Measurements from ENCODE around the gene CHSY1. TPM values are rescaled to one million over a fixed set of nuclear protein-coding genes. Genes with fewer than 3 reads are reported as not detected.
A peak's percentile ranks its signal among the peaks of the same experiment; 100 is the strongest.

The CHSY1 gene
- total RNA-seq, 1 experiment from 2014 or later: 11.4 TPM

DNA sequence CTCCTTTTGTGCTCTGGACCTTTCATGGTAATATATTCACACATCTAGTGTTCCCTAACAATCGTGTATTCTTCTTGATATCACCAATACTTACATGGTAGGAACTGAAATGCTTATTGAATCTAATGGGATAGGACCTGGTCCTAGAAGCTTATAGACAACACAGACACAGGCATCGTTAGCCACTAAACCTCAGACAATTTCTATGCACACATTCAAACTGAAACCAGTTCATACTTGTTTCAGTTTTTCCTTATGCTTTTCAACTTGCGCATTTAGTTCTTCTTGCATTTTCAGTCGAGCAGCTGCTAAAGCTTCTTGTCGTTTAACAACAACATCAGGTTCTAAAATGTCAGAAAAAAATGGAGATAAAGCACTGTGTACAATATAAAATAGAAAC is 23.2 kb upstream of the CHSY1 start:
- H3K9me2 ChIP-seq (replicated peaks; ENCODE audit: insufficient read depth, low read length): no peaks in the 10 kb centered on the region
- peaks cover 5% of the 10 kb centered on the region; the same call in 1 of the 2 replicates for H4K20me1 ChIP-seq (ENCODE audit: insufficient read depth, low read depth, low read length)
- peaks cover 19% of the 10 kb centered on the region for H3K4me1 ChIP-seq (ENCODE audit: low read length)
- no peaks in the 10 kb centered on the region for H3K9me3 ChIP-seq (ENCODE audit: low read length)
- H3K27ac ChIP-seq (ENCODE audit: low read length): no peak overlapping the region
- no peak overlapping the region for H3K4me3 ChIP-seq (ENCODE audit: low read length)
- H3K36me3 ChIP-seq (ENCODE audit: insufficient read depth, low read length): peaks cover 48% of the 10 kb centered on the region; the same call in 1 of the 2 replicates
- no peak overlapping the region for H3K4me2 ChIP-seq (ENCODE audit: low read depth, low read length, poor library complexity, severe bottlenecking)
- no peak overlapping the region for H2AFZ ChIP-seq (ENCODE audit: low read length)
- DNase-seq: no peak
- H3K79me2 ChIP-seq (ENCODE audit: low read length): peaks cover 23% of the 10 kb centered on the region
- H3K27me3 ChIP-seq (ENCODE audit: low read length): no peaks in the 10 kb centered on the region
- H3K9ac ChIP-seq (ENCODE audit: low read length): 0 out of 2 replicates have a peak overlapping the region, but pooled peaks have one; percentile 27

DNA sequence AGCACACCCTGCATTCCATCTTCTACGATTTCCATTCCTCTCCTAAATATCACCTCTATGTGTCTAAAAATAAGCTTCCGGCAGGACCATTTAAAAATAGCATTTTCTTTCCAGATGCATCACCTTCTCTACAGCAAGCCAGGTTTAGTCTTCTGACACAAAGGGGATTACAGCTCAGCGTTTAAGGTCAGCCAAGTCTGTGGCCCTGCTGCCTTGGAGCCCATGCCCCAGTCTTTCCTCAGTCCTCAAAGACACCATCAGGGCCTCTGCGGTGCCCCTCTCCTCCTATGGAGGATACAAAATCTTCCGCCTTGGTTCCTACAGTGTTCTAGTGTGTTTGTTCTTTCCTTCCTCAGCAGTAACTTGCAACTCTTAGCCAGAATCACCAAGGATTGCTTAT is 21.7 kb upstream of the CHSY1 start:
- H3K9me3 ChIP-seq (ENCODE audit: low read length): no peaks in the 10 kb centered on the region
- peaks cover 5% of the 10 kb centered on the region; the same call in 1 of the 2 replicates for H4K20me1 ChIP-seq (ENCODE audit: insufficient read depth, low read depth, low read length)
- H3K9ac ChIP-seq (ENCODE audit: low read length): no peak overlapping the region
- no peaks in the 10 kb centered on the region for H3K9me2 ChIP-seq (replicated peaks; ENCODE audit: insufficient read depth, low read length)
- H3K36me3 ChIP-seq (ENCODE audit: insufficient read depth, low read length): peaks cover 46% of the 10 kb centered on the region; the same call in 1 of the 2 replicates
- DNase-seq: no peak
- H3K27ac ChIP-seq (ENCODE audit: low read length): no peak overlapping the region
- peaks cover 23% of the 10 kb centered on the region for H3K79me2 ChIP-seq (ENCODE audit: low read length)
- H3K4me1 ChIP-seq (ENCODE audit: low read length): peaks cover 19% of the 10 kb centered on the region
- H3K4me2 ChIP-seq (ENCODE audit: low read depth, low read length, poor library complexity, severe bottlenecking): no peak overlapping the region
- no peak overlapping the region for H2AFZ ChIP-seq (ENCODE audit: low read length)
- H3K4me3 ChIP-seq (ENCODE audit: low read length): no peak overlapping the region
- H3K27me3 ChIP-seq (ENCODE audit: low read length): no peaks in the 10 kb centered on the region

DNA sequence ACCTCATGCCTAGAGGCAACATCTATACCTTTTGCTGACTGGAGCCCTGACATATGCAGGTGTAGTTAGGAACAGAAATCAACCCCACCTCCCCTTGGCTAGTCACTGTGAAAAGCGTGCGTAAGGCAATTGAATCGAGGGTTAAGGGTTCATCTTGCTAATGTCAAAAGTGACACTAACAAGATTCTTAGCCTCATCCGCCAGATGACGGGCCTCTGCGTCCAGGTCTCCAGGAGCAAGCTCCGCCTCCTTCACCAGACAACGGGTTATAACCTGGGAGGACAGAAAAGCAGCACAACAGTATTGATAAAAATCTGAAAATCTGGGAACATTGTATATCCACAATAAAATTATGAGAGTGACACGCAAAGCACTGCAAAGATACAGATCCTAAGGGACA is 20.7 kb upstream of the CHSY1 start:
- no peaks in the 10 kb centered on the region for H3K9me2 ChIP-seq (replicated peaks; ENCODE audit: insufficient read depth, low read length)
- H3K27me3 ChIP-seq (ENCODE audit: low read length): no peaks in the 10 kb centered on the region
- DNase-seq: no peak
- no peak overlapping the region for H3K4me3 ChIP-seq (ENCODE audit: low read length)
- no peaks in the 10 kb centered on the region for H3K9me3 ChIP-seq (ENCODE audit: low read length)
- H3K4me2 ChIP-seq (ENCODE audit: low read depth, low read length, poor library complexity, severe bottlenecking): no peak overlapping the region
- H3K79me2 ChIP-seq (ENCODE audit: low read length): peaks cover 23% of the 10 kb centered on the region
- peaks cover 14% of the 10 kb centered on the region for H3K4me1 ChIP-seq (ENCODE audit: low read length)
- no peak overlapping the region for H2AFZ ChIP-seq (ENCODE audit: low read length)
- no peak overlapping the region for H3K27ac ChIP-seq (ENCODE audit: low read length)
- peaks cover 5% of the 10 kb centered on the region; the same call in 1 of the 2 replicates for H4K20me1 ChIP-seq (ENCODE audit: insufficient read depth, low read depth, low read length)
- no peak overlapping the region for H3K9ac ChIP-seq (ENCODE audit: low read length)
- H3K36me3 ChIP-seq (ENCODE audit: insufficient read depth, low read length): peaks cover 46% of the 10 kb centered on the region; the same call in 1 of the 2 replicates

DNA sequence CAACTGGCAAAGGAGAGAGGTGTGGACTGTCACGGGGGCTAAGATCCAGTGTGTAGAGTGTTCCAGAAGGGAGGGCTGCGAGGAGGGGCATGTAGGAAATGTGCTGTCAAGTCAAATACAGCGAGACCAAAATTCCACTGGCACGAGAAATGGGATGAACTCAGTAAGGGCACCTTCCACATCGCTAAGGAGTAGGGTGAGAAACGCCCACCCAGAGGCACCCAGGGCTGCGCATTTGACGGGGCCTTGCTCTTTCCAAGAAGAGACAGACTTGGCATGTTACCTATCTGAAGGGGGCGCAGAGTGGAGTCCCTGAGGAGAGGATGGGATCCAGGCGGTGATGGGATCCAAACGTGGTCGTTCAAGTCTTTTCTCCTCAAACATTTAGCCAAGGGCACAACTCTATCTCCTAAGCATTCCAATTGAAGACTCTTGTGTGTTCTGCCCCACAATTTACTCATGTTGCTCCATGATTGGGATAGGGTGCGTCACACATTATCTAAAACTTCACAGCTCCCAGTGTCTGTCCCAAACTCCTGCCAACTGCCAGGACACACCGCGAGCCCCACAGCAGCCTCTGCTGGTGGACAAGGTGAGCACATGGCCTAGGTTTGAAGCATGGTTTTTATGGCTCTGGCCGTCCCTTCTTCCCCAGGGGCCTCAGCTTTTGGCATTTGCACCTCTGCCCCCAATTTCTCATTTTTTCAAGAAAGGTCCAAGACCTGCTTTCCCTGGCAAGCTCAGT is 17.8 kb upstream of the CHSY1 start:
- Histone ChIP-seq H3K9me2 (replicated peaks; ENCODE audit: insufficient read depth, low read length) (no peaks in the 10 kb centered on the region), H3K36me3 (ENCODE audit: insufficient read depth, low read length) (peaks cover 37% of the 10 kb centered on the region; the same call in 1 of the 2 replicates), H3K9me3 (ENCODE audit: low read length) (no peaks in the 10 kb centered on the region), H3K4me3 (ENCODE audit: low read length) (no peak overlapping the region), H2AFZ (ENCODE audit: low read length) (no peak overlapping the region), H4K20me1 (ENCODE audit: insufficient read depth, low read depth, low read length) (no peaks in the 10 kb centered on the region), H3K27me3 (ENCODE audit: low read length) (no peaks in the 10 kb centered on the region), H3K79me2 (ENCODE audit: low read length) (no peaks in the 10 kb centered on the region; the same call in 1 of the 2 replicates), H3K27ac (ENCODE audit: low read length) (no peak overlapping the region), H3K4me1 (ENCODE audit: low read length) (no peaks in the 10 kb centered on the region), H3K4me2 (ENCODE audit: low read depth, low read length, poor library complexity, severe bottlenecking) (no peak overlapping the region), H3K9ac (ENCODE audit: low read length) (no peak overlapping the region)
- DNase-seq: no peak

- H3K4me2 ChIP-seq (ENCODE audit: low read depth, low read length, poor library complexity, severe bottlenecking): no peak overlapping the region
- H3K36me3 ChIP-seq (ENCODE audit: insufficient read depth, low read length): peaks cover 17% of the 10 kb centered on the region; the same call in 1 of the 2 replicates
- no peak for DNase-seq
- no peaks in the 10 kb centered on the region for H3K4me1 ChIP-seq (ENCODE audit: low read length)
- no peaks in the 10 kb centered on the region for H3K9me3 ChIP-seq (ENCODE audit: low read length)
- H3K27me3 ChIP-seq (ENCODE audit: low read length): no peaks in the 10 kb centered on the region
- no peaks in the 10 kb centered on the region for H3K9me2 ChIP-seq (replicated peaks; ENCODE audit: insufficient read depth, low read length)
- no peak overlapping the region for H2AFZ ChIP-seq (ENCODE audit: low read length)
- H3K79me2 ChIP-seq (ENCODE audit: low read length): no peaks in the 10 kb centered on the region
- no peaks in the 10 kb centered on the region for H4K20me1 ChIP-seq (ENCODE audit: insufficient read depth, low read depth, low read length)
- H3K9ac ChIP-seq (ENCODE audit: low read length): no peak overlapping the region
- no peak overlapping the region for H3K4me3 ChIP-seq (ENCODE audit: low read length)
- H3K27ac ChIP-seq (ENCODE audit: low read length): no peak overlapping the region
These were observed 15.7 kb upstream of the CHSY1 start for GRCh38 chr15:101267320-101268104.

GRCh38 chr15:101266787-101267186 is 14.9 kb upstream of the CHSY1 start:
- no peak overlapping the region for H2AFZ ChIP-seq (ENCODE audit: low read length)
- no peak overlapping the region for H3K4me2 ChIP-seq (ENCODE audit: low read depth, low read length, poor library complexity, severe bottlenecking)

GRCh38 chr15:101266034-101266433 is 14.2 kb upstream of the CHSY1 start:
- Histone ChIP-seq H3K79me2 (ENCODE audit: low read length) (no peaks in the 10 kb centered on the region), H3K27me3 (ENCODE audit: low read length) (no peaks in the 10 kb centered on the region), H2AFZ (ENCODE audit: low read length) (no peak overlapping the region), H3K36me3 (ENCODE audit: insufficient read depth, low read length) (peaks cover 2% of the 10 kb centered on the region; the same call in 1 of the 2 replicates), H3K9me2 (replicated peaks; ENCODE audit: insufficient read depth, low read length) (no peaks in the 10 kb centered on the region), H3K4me1 (ENCODE audit: low read length) (no peaks in the 10 kb centered on the region), H3K9ac (ENCODE audit: low read length) (no peak overlapping the region), H4K20me1 (ENCODE audit: insufficient read depth, low read depth, low read length) (no peaks in the 10 kb centered on the region), H3K9me3 (ENCODE audit: low read length) (no peaks in the 10 kb centered on the region), H3K27ac (ENCODE audit: low read length) (no peak overlapping the region), H3K4me3 (ENCODE audit: low read length) (no peak overlapping the region), H3K4me2 (ENCODE audit: low read depth, low read length, poor library complexity, severe bottlenecking) (no peak overlapping the region)
- no peak for DNase-seq

More at GRCh38 chr15:101266787-101267186, 14.9 kb upstream of the CHSY1 start:
- Histone ChIP-seq H3K9me2 (replicated peaks; ENCODE audit: insufficient read depth, low read length) (no peaks in the 10 kb centered on the region), H3K4me1 (ENCODE audit: low read length) (no peaks in the 10 kb centered on the region), H3K27ac (ENCODE audit: low read length) (no peak overlapping the region), H3K79me2 (ENCODE audit: low read length) (no peaks in the 10 kb centered on the region), H3K9ac (ENCODE audit: low read length) (no peak overlapping the region), H3K9me3 (ENCODE audit: low read length) (no peaks in the 10 kb centered on the region), H4K20me1 (ENCODE audit: insufficient read depth, low read depth, low read length) (no peaks in the 10 kb centered on the region), H3K4me3 (ENCODE audit: low read length) (no peak overlapping the region), H3K27me3 (ENCODE audit: low read length) (no peaks in the 10 kb centered on the region), H3K36me3 (ENCODE audit: insufficient read depth, low read length) (peaks cover 10% of the 10 kb centered on the region; the same call in 1 of the 2 replicates)
- DNase-seq: no peak

All from Karpas-422 (cell line).